GM21360 (cell line): ENCODE measurements around the gene SFTA2.
"Not testable (repeated sequence)": the region's sequence is repeated elsewhere in the genome, so short reads cannot be mapped to it uniquely, and the experiment has no call there.

Source experiments
- ATAC-seq: cut with Tn5 transposase; IDR thresholded peaks from one replicate; pipeline ENCODE4 v1.9.1; 2021; ENCODE audit warnings: mild to moderate bottlenecking, moderate library complexity; ENCODE audit not compliant: unreplicated experiment

Gene SFTA2

GRCh38 chr6:30931969-30932645 lies at the start of gene SFTA2:
SFTA2 (minus strand) TSS chr6:30932170; CDS start chr6:30932096, 74 bp downstream.
- ATAC-seq: no peak

- ATAC-seq: no peak
Observed at GRCh38 chr6:30979690-30980089, 47.7 kb upstream of the SFTA2 start.

- ATAC-seq: no peak
Observed at GRCh38 chr6:30979141-30979540, 47.2 kb upstream of the SFTA2 start.

- ATAC-seq: no peak
Observed at GRCh38 chr6:30974490-30975252, 42.7 kb upstream of the SFTA2 start.

GRCh38 chr6:30972816-30973215 lies 40.8 kb upstream of the SFTA2 start:
- no peak for ATAC-seq

- no peak for ATAC-seq
Observed at GRCh38 chr6:30970946-30971345, 39.0 kb upstream of the SFTA2 start.

GRCh38 chr6:30969171-30969570 lies 37.2 kb upstream of the SFTA2 start:
- ATAC-seq: not testable (repeated sequence)

GRCh38 chr6:30966154-30966553 lies 34.2 kb upstream of the SFTA2 start:
- no peak for ATAC-seq

GRCh38 chr6:30965140-30965601 lies 33.2 kb upstream of the SFTA2 start:
- ATAC-seq: no peak

- ATAC-seq: no peak
Observed at GRCh38 chr6:30964075-30964474, 32.1 kb upstream of the SFTA2 start.

GRCh38 chr6:30963641-30964040 lies 31.7 kb upstream of the SFTA2 start:
- no peak for ATAC-seq

- ATAC-seq: no peak
Observed at GRCh38 chr6:30962716-30963115, 30.7 kb upstream of the SFTA2 start.

GRCh38 chr6:30960907-30961673 lies 29.1 kb upstream of the SFTA2 start:
- no peak for ATAC-seq

GRCh38 chr6:30957716-30958115 lies 25.7 kb upstream of the SFTA2 start:
- no peak for ATAC-seq

GRCh38 chr6:30955367-30956042 lies 23.5 kb upstream of the SFTA2 start:
- ATAC-seq: no peak

GRCh38 chr6:30954631-30955366 lies 22.8 kb upstream of the SFTA2 start:
- no peak for ATAC-seq

- no peak for ATAC-seq
Observed at GRCh38 chr6:30951907-30952469, 20.0 kb upstream of the SFTA2 start.

GRCh38 chr6:30948811-30949210 lies 16.8 kb upstream of the SFTA2 start:
- ATAC-seq: no peak

- no peak for ATAC-seq
Observed at GRCh38 chr6:30947231-30947630, 15.3 kb upstream of the SFTA2 start.

- ATAC-seq: no peak
Observed at GRCh38 chr6:30945281-30945680, 13.3 kb upstream of the SFTA2 start.
